Keratinocyte (primary cell): ENCODE data around the gene RAB14. TPM values are rescaled to one million over a fixed set of nuclear protein-coding genes. Genes with fewer than 3 reads are reported as not detected.

ENCODE experiments used
- DNase-seq: peaks from one replicate; pipeline ENCODE4 v3.0.0-alpha.2; 2011; ENCODE audit warnings: low read depth, missing footprints, low spot score
- FAIRE-seq: peaks from 2 replicates; lab custom pipeline; 2011; peaks lifted over from hg19 to GRCh38; lab: Jason Lieb, UNC
- H2AFZ ChIP-seq: 2 replicates; pipeline ENCODE4 v1.6.0; 2012; ENCODE audit warnings: low read length, control low read depth, inconsistent platforms; ENCODE audit not compliant: control insufficient read depth
- H3K27ac ChIP-seq: 2 replicates; pipeline ENCODE4 v1.5.1; 2011; ENCODE audit warnings: low read length; ENCODE audit not compliant: control insufficient read depth, insufficient read depth
- H3K27me3 ChIP-seq: 3 replicates; pipeline ENCODE4 v1.6.0; 2011; ENCODE audit warnings: low read length; ENCODE audit not compliant: control insufficient read depth, insufficient read depth; ENCODE audit errors: extremely low read depth
- H3K36me3 ChIP-seq, 2 experiments: 2 replicates in 1 of 2; 3 replicates in 1 of 2; pipeline ENCODE4 v1.5.1; 2011; ENCODE audit warnings: low read length in 2 of 2, mild to moderate bottlenecking in 1 of 2; ENCODE audit not compliant: control insufficient read depth in 2 of 2, insufficient read depth in 2 of 2; ENCODE audit errors: extremely low read depth in 1 of 2
- H3K4me1 ChIP-seq: 3 replicates; pipeline ENCODE4 v1.5.1; 2011; ENCODE audit warnings: low read length; ENCODE audit not compliant: control insufficient read depth, insufficient read depth; ENCODE audit errors: extremely low read depth
- H3K4me2 ChIP-seq: 3 replicates; pipeline ENCODE4 v1.6.0; 2011; ENCODE audit warnings: low read depth, low read length; ENCODE audit not compliant: control insufficient read depth, insufficient read depth; ENCODE audit errors: extremely low read depth
- H3K4me3 ChIP-seq, 3 experiments: fragments of 200-600 bp in 1 of 3; sonication (generic) in 1 of 3; 2 replicates in 2 of 3; 3 replicates in 1 of 3; pipeline ENCODE4 v1.5.1; 2011 to 2016; ENCODE audit warnings: low read length in 3 of 3, mild to moderate bottlenecking in 3 of 3, control low read depth in 2 of 3, inconsistent platforms in 1 of 3, low read depth in 1 of 3, mixed read lengths in 1 of 3, mixed run types in 1 of 3, moderate library complexity in 1 of 3; ENCODE audit not compliant: control insufficient read depth in 2 of 3, insufficient read depth in 2 of 3; ENCODE audit errors: extremely low read depth in 1 of 3
- H3K79me2 ChIP-seq: 2 replicates; pipeline ENCODE4 v1.6.0; 2012; ENCODE audit warnings: low read length; ENCODE audit not compliant: control insufficient read depth, insufficient read depth
- H3K9ac ChIP-seq: 3 replicates; pipeline ENCODE4 v1.6.0; 2011; ENCODE audit warnings: low read length; ENCODE audit not compliant: control insufficient read depth, insufficient read depth; ENCODE audit errors: extremely low read depth
- H3K9me1 ChIP-seq: 3 replicates; pipeline ENCODE4 v1.6.0; 2011; ENCODE audit warnings: low read length; ENCODE audit not compliant: control insufficient read depth, insufficient read depth; ENCODE audit errors: extremely low read depth
- H3K9me3 ChIP-seq: 2 replicates; pipeline ENCODE4 v1.5.1; 2012; ENCODE audit warnings: low read depth, low read length; ENCODE audit not compliant: control insufficient read depth
- H4K20me1 ChIP-seq: 3 replicates; pipeline ENCODE4 v1.6.0; 2011; ENCODE audit warnings: low read length; ENCODE audit not compliant: control insufficient read depth, insufficient read depth; ENCODE audit errors: extremely low read depth
- CTCF ChIP-seq, 3 experiments: IDR thresholded peaks in 1 of 3; conservative IDR thresholded peaks in 1 of 3; optimal IDR thresholded peaks in 1 of 3; 2 replicates in 2 of 3; 3 replicates in 1 of 3; pipeline versions ENCODE3 to v1.5.1; 2011; ENCODE audit warnings: low read length in 3 of 3, mild to moderate bottlenecking in 3 of 3, moderate library complexity in 2 of 3, control low read depth in 1 of 3, inconsistent platforms in 1 of 3; ENCODE audit not compliant: insufficient read depth in 2 of 3; ENCODE audit errors: extremely low read depth in 1 of 3
- EZH2 ChIP-seq: IDR thresholded peaks from one replicate; pipeline ENCODE4 v1.6.1; 2012; ENCODE audit warnings: inconsistent platforms, mild to moderate bottlenecking, low read length, moderate library complexity
- dilution Hi-C: fragments of 300-500 bp; cut with MboI; formaldehyde crosslinking; loops from one replicate; pipeline ENCODE4 v1.7.0; 2020; ENCODE audit warnings: low sequenced_read_pairs; ENCODE audit not compliant: extremely low pct_ligation_motif_present
- polyA plus RNA-seq, 5 experiments: library from polyadenylated mRNA; depleted of rRNA in 3 of 5; stranded (reverse) in 3 of 5; stranded (forward) in 1 of 5; unstranded in 1 of 5; fragments of >200 nt; gene quantifications; 1 replicate in 1 of 5; 2 replicates in 3 of 5; 3 replicates in 1 of 5; pipeline versions ENCODE4 v1.2.1 to v1.2.3, GENCODE V29; 2011 to 2012; ENCODE audit warnings: missing spikeins in 2 of 5, low read depth in 1 of 5, low replicate concordance in 1 of 5

Gene RAB14
- polyA plus RNA-seq, 1 donor (not counting 4 experiments of a cell fraction or from before 2014, with no cell fraction given), result 42.8 TPM

GRCh38 chr9:121150188-121150587, 51.5 kb downstream of the RAB14 start:
- Histone ChIP-seq H3K9ac (no peak overlapping the region), H3K4me2 (no peak overlapping the region), H2AFZ (no peak overlapping the region), H3K27me3 (no peaks in the 10 kb centered on the region), H3K4me1 (peaks cover 13% of the 10 kb centered on the region), H3K4me3 (no peak overlapping the region), H3K36me3 (peaks cover 4 to 24% of the 10 kb centered on the region in 2 experiments), H3K79me2 (no peaks in the 10 kb centered on the region), H3K27ac (no peak overlapping the region), H4K20me1 (no peaks in the 10 kb centered on the region), H3K9me1 (no peaks in the 10 kb centered on the region), H3K9me3 (no peaks in the 10 kb centered on the region)
- FAIRE-seq (no peak), DNase-seq (no peak)
- TF ChIP-seq EZH2 (no peak), CTCF (optimal IDR thresholded peaks at IDR 0.05 in 1 of 3, IDR thresholded peaks at IDR 0.05 in 1 of 3, conservative IDR thresholded peaks at IDR 0.05 in 1 of 3; ENCODE audit: extremely low read depth in 1 of 3, insufficient read depth in 2 of 3, low read length in 3 of 3) (no peak)
- dilution Hi-C loops, result no loop called here

- Histone ChIP-seq H3K4me1 (peaks cover 13% of the 10 kb centered on the region), H3K4me3 (no peak overlapping the region), H4K20me1 (no peaks in the 10 kb centered on the region), H3K4me2 (no peak overlapping the region), H3K9me3 (no peaks in the 10 kb centered on the region), H3K27me3 (no peaks in the 10 kb centered on the region), H2AFZ (no peak overlapping the region), H3K79me2 (no peaks in the 10 kb centered on the region), H3K27ac (no peak overlapping the region), H3K36me3 (peaks cover 4 to 38% of the 10 kb centered on the region in 2 experiments), H3K9ac (no peak overlapping the region), H3K9me1 (no peaks in the 10 kb centered on the region)
- DNase-seq (no peak), FAIRE-seq (no peak)
- TF ChIP-seq EZH2 (no peak), CTCF (optimal IDR thresholded peaks at IDR 0.05 in 1 of 3, IDR thresholded peaks at IDR 0.05 in 1 of 3, conservative IDR thresholded peaks at IDR 0.05 in 1 of 3; ENCODE audit: extremely low read depth in 1 of 3, insufficient read depth in 2 of 3, low read length in 3 of 3) (no peak)
- dilution Hi-C loops, result no loop called here
These were observed 57.2 kb downstream of the RAB14 start for GRCh38 chr9:121144482-121144881.
